GM21717 (cell line): Measurements from ENCODE around the gene SLC18A2.
"Not testable (repeated sequence)": the region's sequence is repeated elsewhere in the genome, so short reads cannot be mapped to it uniquely, and the experiment has no call there.

Source experiments
- ATAC-seq: cut with Tn5 transposase; IDR thresholded peaks from one replicate; pipeline ENCODE4 v1.9.1; 2021; ENCODE audit warnings: mild to moderate bottlenecking, moderate library complexity; ENCODE audit not compliant: unreplicated experiment

The SLC18A2 gene

GRCh38 chr10:117262291-117262902 is 21.5 kb downstream of the SLC18A2 start:
- no peak for ATAC-seq

- ATAC-seq, result no peak
Observed at GRCh38 chr10:117262903-117263293, 22.0 kb downstream of the SLC18A2 start.

DNA sequence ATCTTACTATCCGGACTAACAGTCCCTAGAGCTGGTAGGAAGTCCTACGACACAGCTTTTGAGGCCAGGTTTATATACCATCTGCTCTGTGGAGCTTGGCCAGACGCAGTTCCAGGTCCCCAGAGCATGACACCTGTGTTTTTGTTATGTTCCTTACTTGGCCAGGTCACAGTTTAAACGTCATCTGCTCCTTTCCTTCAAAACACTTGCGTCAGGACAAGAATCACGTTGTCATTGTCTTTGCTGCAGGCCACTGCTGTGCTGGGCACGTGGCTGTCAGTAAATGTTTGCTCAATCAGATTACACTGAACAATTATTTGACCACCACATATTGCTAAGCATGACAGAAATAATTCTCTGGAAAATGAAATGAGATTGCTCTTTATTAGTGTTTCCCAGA is 23.9 kb downstream of the SLC18A2 start:
- ATAC-seq, result no peak

DNA sequence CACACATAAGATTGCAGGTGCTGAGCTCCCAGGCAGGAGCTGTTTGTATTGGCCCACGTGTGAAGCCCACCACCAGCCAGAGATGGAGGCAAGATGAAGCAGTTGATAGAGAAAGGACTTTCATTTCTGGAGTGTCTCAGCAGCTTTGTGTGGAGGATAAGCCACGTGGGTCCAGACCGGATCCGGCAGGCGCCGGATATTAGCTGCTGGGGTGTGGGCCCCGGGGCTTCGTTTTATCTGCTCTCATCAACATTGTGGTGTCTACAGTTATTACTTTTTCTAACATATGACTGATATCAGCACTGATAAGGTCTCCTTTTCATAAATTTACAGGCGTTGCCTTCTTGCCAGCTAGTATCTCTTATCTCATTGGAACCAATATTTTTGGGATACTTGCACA is 25.5 kb downstream of the SLC18A2 start:
- ATAC-seq, result no peak

DNA sequence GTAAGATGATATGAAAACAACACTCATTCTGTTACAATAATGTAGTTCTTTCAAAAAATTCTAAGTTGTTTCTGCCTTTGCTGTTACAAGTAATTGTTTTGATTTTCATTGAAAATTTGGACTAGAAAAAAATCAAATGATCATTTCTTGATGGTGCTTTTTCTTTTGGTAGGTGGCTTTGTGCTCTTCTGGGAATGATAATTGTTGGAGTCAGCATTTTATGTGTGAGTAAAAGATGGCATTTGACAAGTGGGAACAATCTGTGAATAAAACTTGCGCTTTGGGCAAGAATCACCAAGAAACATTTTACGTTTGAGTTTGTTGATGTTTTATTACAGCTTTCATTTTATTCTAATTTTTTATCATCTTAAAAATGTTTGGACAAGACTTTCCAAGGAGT is 25.9 kb downstream of the SLC18A2 start:
- no peak for ATAC-seq

- no peak for ATAC-seq
Observed at GRCh38 chr10:117268258-117268657, 27.3 kb downstream of the SLC18A2 start.

DNA sequence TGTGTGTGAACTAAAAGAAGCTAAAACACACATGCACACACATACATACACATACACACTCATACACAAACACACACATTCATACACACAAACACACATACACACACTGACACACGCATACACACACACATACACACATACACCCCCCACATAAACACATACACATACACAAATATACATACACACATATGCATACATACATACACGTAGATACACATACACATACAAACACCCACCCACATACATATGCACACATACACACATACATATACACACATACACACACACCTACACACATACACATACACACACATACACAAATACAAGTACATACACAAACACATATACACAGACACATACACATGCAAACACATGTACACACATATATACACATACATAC is 28.0 kb downstream of the SLC18A2 start:
- ATAC-seq, result no peak

GRCh38 chr10:117271427-117271826 is 30.5 kb downstream of the SLC18A2 start:
- no peak for ATAC-seq

DNA sequence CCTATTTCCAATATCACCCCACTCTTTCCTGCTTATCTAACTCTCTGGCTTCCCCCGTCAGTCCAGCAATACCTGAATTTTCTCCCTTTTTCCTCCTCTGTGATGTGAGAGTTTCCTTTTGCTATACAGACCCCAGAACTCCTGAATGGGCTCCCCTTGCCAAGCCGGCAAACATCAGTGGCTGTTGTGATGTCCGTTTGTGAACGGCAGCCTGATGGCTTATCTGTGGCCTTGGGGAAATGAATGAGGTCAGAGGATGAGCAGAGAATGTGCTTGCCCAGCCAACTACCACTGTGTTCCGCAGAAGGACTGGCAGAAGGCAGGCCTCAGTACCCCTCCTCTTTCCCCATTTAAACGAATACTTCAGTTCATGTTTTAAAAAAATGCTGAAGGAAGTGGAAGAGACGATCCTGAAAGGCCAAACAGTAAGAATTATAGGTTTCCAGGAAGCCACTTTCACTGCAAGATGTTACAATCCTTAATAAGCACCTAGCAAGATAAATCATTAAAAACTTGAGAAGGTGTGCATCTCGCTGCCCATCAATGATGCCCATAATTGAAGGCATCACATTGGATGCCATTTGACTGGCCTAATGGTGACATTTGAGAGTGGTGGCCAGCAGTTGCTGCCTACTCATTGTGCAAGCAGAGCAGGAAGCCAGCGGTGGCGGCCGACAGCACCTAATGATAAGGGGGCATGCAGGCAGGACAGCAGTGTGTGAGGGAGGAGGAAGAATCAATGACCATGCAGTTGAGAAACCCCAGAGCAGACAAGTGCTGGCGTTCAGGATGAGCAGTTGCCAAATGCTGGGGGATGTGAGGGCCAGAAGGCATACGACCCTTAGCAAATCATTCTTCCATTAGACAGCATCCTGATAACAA is 31.5 kb downstream of the SLC18A2 start:
- ATAC-seq, result no peak

DNA sequence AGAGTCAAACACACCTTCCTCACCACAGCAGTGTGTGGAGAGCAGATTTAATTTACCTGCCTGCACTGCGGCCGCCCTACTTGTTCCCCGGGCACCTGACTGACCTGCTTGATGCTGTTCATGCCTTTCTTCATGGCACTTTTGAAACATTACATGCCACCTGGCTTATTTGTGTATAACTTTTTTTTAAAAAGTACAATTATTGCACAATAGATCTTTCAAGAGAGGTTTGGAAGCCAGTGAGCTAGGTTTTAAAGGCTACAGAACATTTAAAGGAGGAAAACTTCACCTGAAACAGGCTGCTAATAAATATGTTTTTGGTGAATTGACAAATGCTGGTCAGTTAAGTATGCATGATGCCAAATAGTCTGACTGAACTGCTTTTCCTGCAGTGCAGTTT is 33.1 kb downstream of the SLC18A2 start:
- ATAC-seq, result no peak

DNA sequence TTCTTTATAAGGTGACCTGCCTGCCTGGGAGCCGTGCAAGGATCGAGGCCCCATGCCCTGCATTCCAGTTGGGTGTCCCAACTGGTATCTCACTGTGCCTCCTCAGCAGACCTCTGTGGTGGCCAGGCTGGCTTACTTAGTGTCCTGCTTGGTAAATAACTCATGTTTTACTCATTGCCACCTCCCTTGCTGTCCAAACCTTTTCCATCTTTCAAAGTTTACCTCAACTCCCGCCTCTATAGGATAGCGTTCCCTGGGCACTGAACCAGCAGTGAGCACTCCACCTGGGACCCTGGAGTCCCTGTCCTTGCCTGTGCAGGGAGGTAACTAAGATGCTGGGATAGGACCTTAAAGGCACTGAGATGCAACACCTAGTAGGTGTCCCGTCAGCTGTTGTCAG is 33.6 kb downstream of the SLC18A2 start:
- no peak for ATAC-seq

DNA sequence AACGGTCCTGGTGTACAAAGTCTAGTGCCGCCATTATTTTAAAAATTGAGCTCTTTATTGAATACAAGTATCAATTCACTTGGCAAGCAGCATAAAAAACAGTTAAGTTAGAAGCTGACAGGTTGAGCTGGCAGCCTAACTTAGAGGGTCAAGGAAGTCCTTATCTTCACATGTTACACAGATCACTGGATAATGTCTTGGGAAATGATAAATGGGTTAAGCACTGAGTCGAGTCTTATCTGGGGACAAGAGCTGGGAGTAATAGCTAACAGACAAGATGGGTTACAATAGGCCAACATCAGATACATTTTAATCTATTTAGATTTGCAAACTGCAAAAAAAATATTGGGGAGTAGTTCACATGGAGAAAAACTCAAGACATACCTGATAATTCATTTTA is 34.2 kb downstream of the SLC18A2 start:
- ATAC-seq, result no peak

GRCh38 chr10:117277675-117278074 is 36.8 kb downstream of the SLC18A2 start:
- ATAC-seq, result no peak

DNA sequence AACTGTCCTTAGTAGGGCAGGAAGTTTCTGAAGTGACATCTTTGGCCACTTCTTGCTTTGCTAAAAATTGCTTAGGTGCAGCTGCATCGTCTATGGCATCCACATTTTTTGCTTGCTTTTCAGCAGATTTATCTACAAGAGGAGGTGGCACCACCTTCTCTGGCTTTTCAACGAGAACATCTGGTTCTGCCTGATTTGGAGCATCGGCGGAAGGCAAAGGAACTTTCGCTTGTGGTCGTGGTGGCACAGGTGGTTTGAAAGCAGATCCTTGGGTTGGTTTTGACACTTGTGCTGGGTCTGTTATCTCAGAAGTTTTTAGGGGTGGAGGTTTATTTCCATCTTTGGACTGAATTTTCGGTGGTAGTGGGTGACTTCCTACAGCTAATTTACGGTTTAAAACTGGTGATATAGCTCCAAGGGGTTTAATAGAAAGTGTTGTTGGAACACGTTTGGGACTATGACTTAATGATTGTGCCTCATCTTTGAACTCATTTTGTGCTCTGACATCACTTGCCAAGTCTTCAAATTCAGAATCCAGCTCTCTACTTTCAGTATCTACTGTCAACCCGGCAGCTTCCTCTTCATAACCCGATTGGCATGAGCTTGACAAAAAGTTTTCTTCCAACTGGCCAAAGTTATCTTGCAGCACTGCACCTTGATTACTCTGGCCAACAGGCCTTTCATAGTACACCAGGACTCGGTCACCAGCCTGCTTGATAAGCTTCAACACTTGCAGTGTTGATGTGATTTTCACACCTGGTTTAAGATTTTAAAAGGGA is 44.0 kb downstream of the SLC18A2 start:
- no peak for ATAC-seq

DNA sequence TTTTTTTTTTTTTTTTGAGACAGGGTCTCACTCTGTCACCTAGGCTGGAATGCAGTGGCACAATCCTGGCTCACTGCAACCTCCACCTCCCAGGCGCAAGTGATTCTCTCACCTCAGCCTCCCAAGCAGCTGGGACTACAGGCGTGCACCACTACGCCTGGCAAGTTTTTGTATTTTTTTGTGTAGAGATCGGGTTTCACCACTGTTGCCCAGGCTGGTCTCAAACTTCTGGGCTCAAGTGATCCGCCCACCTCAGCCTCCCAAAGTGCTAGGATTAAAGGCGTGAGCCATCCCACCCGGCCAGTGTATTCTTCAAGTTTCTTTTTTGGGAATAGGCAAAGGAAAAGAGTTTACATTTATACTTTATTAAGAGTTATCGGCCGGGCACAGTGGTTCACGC is 50.0 kb downstream of the SLC18A2 start:
- not testable (repeated sequence) for ATAC-seq

DNA sequence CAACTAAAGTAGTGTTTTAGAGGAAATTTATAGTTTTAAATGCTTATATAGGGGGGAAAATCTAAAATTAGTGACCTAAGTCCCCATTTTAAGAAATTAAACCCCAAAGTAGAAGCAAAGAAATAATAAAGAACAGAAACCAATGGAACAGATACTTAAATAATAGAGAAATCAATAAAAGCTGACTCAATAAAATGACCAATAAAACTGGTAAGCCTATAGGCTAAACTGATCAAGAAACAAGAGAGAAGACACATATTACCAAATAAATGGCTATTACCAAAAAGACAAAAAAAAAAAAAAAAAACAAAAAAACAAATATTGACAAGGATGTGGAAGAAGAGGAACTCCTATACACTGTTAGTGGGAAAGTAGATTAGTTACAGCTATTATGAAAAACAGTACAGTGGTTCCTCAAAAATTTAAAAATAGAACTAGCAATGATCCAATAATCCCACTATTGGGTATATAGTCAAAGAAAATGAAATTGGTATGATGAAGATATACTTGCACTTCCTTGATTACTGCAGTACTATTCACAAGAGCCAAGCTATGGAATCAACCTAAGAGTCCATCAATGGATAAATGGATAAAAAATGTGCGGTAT is 53.2 kb downstream of the SLC18A2 start:
- no peak for ATAC-seq

- no peak for ATAC-seq
Observed at GRCh38 chr10:117294735-117295134, 53.8 kb downstream of the SLC18A2 start.

DNA sequence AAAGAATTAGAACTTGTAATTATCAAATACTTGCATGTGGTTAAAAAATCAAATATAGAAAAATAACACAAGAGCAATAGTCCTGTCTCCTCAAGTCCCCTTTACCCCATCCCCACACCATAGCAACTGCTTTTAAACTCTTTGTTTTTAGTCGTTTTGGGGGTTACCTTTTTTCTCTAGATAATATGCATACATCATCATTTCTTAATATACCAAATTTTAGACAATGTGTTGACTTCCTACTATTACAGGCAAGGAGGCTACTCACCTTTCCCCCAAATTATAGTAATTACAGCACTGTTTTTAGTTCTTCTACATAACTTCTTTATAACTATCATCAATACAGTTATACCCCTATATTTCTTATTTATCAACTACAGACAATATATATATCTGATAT is 57.3 kb downstream of the SLC18A2 start:
- no peak for ATAC-seq

GRCh38 chr10:117299435-117299834 is 58.5 kb downstream of the SLC18A2 start:
- no peak for ATAC-seq

DNA sequence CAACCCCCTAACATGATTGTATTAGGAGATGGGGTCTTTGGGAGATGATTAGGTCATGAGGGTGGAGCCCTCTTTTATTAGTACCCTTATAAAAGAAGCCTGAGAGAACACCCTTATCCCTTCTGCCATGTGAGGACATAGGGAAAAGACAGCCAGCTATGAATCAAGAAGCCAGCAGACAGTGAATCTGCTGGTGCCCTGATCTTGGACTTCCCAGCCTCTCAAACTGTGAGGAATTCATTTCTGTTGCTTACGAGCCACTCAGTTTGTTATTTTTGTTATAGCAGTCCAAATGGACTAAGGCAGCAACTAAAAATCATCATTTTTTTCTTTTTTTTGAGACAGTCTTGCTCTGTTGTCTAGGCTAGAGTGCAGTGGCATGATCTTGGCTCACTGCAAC is 59.8 kb downstream of the SLC18A2 start:
- no peak for ATAC-seq

DNA sequence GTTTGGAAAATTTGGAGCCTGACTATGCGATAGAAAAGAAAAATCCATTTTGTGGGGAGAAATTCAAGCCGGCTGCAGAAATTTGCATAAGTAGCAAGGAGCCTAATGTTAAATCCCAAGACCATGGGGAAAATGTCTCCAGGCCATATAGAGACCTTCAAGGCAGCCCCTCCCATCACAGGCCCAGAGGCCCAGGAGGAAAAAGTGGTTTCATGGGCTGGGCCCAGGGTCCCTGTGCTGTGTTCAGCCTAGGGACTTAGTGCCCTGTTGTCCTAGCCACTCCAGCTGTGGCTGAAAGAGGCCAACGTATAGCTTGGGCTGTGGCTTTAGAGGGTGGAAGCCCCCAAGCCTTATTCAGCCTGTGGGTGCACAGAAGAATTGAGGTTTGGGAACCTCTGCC is 62.5 kb downstream of the SLC18A2 start:
- not testable (repeated sequence) for ATAC-seq
